ENCODE results near the gene SMIM1. TPM values are rescaled to one million over a fixed set of nuclear protein-coding genes. Genes with fewer than 3 reads are reported as not detected.

Gene SMIM1
- total and polyA plus RNA-seq, 9 of the 15 experiments (the other 6 are each of a cell fraction or from before 2014, with no cell fraction given) = 2.3 to 125 (median 24.3) TPM

DNA sequence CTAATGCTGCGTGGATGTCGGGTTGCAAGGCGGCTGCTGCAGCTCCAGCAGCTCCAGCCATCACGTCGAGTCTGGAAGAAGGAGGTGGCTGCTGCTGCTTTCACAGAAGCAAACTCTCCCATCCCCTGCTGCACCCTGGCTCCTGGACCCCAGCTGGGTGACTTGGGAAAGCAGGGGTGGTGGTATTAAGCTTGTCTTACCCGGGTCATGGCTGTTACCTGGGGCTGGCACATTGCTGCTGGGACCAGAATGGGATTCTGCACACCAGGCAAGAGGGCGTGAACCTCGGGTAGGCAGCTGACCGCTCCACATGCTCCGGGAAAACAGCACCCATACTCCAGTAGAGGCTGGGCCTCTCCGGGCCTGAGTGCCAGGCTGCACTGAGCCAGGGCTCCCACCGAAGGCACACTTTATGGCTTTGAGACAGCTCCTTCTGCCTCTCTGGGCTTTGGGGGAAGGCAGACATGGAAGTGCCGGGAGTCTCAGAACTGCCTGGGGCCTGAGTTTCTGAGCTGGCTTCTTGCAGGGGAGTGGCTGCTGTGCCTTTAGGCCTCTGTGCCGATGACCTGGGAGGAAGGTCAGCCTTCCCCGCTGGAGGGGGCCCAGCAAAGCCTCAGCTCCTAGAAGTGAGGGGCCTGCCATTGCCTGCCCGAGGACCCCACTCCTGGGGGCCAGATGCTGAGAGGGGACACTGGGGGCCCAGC lies 1.2 kb downstream of the SMIM1 start (continued):
- TF ChIP-seq, protein P1, sequence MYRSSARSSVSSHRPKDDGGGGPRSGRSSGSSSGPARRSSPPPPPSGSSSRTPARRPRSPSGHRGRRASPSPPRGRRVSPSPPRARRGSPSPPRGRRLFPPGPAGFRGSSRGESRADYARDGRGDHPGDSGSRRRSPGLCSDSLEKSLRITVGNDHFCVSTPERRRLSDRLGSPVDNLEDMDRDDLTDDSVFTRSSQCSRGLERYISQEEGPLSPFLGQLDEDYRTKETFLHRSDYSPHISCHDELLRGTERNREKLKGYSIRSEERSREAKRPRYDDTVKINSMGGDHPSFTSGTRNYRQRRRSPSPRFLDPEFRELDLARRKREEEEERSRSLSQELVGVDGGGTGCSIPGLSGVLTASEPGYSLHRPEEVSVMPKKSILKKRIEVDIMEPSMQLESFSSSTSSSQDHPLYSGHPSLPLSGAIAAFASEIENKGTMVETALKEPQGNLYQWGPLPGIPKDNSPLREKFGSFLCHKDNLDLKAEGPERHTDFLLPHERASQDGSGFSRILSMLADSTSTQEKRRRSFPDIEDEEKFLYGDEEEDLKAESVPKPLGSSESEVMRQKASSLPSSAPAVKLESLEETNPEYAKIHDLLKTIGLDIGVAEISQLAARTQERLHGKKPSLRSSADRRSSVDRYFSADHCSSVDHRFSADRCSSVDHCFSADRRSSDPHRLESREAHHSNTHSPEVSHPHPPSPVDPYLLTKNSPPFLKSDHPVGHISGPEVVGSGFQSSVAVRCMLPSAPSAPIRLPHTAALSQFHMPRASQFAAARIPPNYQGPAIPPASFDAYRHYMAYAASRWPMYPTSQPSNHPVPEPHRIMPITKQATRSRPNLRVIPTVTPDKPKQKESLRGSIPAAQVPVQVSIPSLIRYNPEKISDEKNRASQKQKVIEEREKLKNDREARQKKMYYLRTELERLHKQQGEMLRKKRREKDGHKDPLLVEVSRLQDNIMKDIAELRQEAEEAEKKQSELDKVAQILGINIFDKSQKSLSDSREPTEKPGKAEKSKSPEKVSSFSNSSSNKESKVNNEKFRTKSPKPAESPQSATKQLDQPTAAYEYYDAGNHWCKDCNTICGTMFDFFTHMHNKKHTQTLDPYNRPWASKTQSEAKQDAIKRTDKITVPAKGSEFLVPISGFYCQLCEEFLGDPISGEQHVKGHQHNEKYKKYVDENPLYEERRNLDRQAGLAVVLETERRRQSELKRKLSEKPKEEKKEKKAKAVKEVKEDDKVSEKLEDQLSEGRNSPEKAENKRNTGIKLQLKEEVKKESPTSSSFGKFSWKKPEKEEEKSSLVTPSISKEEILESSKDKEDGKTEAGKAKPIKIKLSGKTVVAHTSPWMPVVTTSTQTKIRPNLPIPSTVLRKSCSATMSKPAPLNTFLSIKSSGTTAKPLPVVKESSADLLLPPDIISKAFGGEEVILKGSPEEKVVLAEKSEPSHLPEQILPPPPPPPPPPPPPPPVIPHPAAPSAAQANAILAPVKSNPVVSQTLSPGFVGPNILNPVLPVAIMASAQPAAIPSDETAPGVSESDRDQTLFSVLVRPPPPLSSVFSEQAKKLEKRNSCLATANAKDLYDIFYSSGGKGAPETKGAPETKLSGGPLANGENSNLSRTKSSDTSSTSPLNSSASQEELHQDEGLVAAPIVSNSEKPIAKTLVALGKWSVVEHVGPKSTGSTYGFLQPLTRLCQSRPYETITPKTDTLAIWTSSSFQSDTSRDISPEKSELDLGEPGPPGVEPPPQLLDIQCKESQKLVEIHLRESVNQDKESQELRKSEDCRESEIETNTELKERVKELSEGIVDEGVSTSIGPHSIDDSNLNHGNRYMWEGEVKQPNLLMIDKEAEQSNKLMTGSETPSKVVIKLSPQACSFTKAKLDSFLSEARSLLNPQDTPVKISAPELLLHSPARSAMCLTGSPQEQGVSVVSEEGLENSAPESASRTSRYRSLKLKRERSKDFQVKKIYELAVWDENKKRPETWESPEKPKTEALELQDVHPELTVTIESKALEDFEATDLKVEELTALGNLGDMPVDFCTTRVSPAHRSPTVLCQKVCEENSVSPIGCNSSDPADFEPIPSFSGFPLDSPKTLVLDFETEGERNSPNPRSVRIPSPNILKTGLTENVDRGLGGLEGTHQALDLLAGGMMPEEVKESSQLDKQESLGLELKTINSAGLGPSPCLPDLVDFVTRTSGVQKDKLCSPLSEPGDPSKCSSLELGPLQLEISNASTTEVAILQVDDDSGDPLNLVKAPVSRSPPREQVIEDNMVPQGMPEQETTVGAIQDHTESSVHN (IDR thresholded peaks at IDR 0.05; ENCODE audit: borderline replicate concordance in 1 of 2, low read depth in 1 of 2) = no peak
- TF ChIP-seq JUNB (CRISPR knock-in tag; conservative IDR thresholded peaks at IDR 0.05) (0 out of 2 replicates have a peak, but pooled peaks have one; percentile 18), ZNF165 (CRISPR knock-in tag; IDR thresholded peaks at IDR 0.05; ENCODE audit: borderline replicate concordance) (0 out of 2 replicates have a peak, but pooled peaks have one; percentile 63), NCOA2 (IDR thresholded peaks at IDR 0.05; ENCODE audit: partially characterized antibody in 2 of 2) (no peak), NR4A1 (CRISPR knock-in tag; IDR thresholded peaks at IDR 0.05) (no peak), NR4A1 (tag; IDR thresholded peaks at IDR 0.05) (peak; percentile 45; the same call in 1 of the 2 replicates), CEBPB (tag; IDR thresholded peaks at IDR 0.05) (no peak), ESRRA (IDR thresholded peaks at IDR 0.05; ENCODE audit: borderline replicate concordance, low read depth) (no peak), E2F6 (IDR thresholded peaks at IDR 0.05; ENCODE audit: borderline replicate concordance in 1 of 2, extremely low read depth in 1 of 2, insufficient read depth in 1 of 2, insufficient read length in 1 of 2, low read depth in 1 of 2, low read length in 1 of 2, poor library complexity in 1 of 2, severe bottlenecking in 1 of 2) (peak in 1 of 2 experiments; percentile 15), GATA2 (CRISPR knock-in tag; IDR thresholded peaks at IDR 0.05) (no peak), TBP (optimal IDR thresholded peaks at IDR 0.05; ENCODE audit: low read depth, low read length) (no peak), ZNF316 (IDR thresholded peaks at IDR 0.05) (no peak), KDM4B (IDR thresholded peaks at IDR 0.05; ENCODE audit: borderline replicate concordance in 2 of 2, low read depth in 1 of 2) (no peak), SMAD4 (CRISPR knock-in tag; conservative IDR thresholded peaks at IDR 0.05) (no peak)
- TF ChIP-seq, protein P2, sequence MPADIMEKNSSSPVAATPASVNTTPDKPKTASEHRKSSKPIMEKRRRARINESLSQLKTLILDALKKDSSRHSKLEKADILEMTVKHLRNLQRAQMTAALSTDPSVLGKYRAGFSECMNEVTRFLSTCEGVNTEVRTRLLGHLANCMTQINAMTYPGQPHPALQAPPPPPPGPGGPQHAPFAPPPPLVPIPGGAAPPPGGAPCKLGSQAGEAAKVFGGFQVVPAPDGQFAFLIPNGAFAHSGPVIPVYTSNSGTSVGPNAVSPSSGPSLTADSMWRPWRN (IDR thresholded peaks at IDR 0.05; ENCODE audit: low read depth) = no peak
